Measurements from ENCODE around the gene DNAJC11. TPM values are rescaled to one million over a fixed set of nuclear protein-coding genes. Genes with fewer than 3 reads are reported as not detected.

The DNAJC11 gene
- total RNA-seq, 6 donors from 2014 or later = 35.9 to 44.0 (median 38.2) TPM

- 4 to 7% methylated on average over 3 to 22 of the region's 73 CpGs for WGBS, 2 donors
- no peaks in the 10 kb centered on the region for H3K27me3 ChIP-seq
- H3K27ac ChIP-seq = peak within 1 kb of the TSS; percentile 70 to 92 (median 76)
- no peaks in the 10 kb centered on the region for H3K9me3 ChIP-seq
- H3K4me1 ChIP-seq = peaks cover 14 to 31% (median 22%) of the 10 kb centered on the region in 4 donors
- peak within 1 kb of the TSS; percentile 68 to 94 (median 88) for H3K4me3 ChIP-seq
- H3K36me3 ChIP-seq = peaks cover 15 to 56% (median 39%) of the 10 kb centered on the region in 4 donors
- DNase-seq = peak; percentile 90 to 98
- TF ChIP-seq CTCF (IDR thresholded peaks at IDR 0.05) (no peak), POLR2AphosphoS5 (IDR thresholded peaks at IDR 0.05) (peak in 1 of 2 donors; percentile 31), EP300 (IDR thresholded peaks at IDR 0.05) (no peak), POLR2A (IDR thresholded peaks at IDR 0.05) (peak in 1 of 4 donors; percentile 66)
- ATAC-seq (ENCODE audit: low FRiP score in 2 of 2) = peak; percentile 92 to 97
Measured at GRCh38 chr1:6624710-6625583, 76.7 kb downstream of the DNAJC11 start, which contains the start of gene THAP3. Gene THAP3 (plus strand): TSS chr1:6624868. CDS start chr1:6625219, 351 bp downstream.

- DNase-seq (no peak), ATAC-seq (ENCODE audit: low FRiP score in 2 of 2) (no peak)
- no peaks in the 10 kb centered on the region for H3K9me3 ChIP-seq
- 85 to 86% methylated on average over 14 of the region's 14 CpGs for WGBS, 2 donors
- TF ChIP-seq CTCF (IDR thresholded peaks at IDR 0.05) (no peak), POLR2A (IDR thresholded peaks at IDR 0.05) (no peak), EP300 (IDR thresholded peaks at IDR 0.05) (no peak), POLR2AphosphoS5 (IDR thresholded peaks at IDR 0.05) (no peak)
- peaks cover 14 to 31% (median 22%) of the 10 kb centered on the region in 4 donors for H3K4me1 ChIP-seq
- no peak overlapping the region for H3K4me3 ChIP-seq
- no peak overlapping the region for H3K27ac ChIP-seq
- H3K27me3 ChIP-seq = no peaks in the 10 kb centered on the region
- peaks cover 10 to 51% (median 36%) of the 10 kb centered on the region in 4 donors for H3K36me3 ChIP-seq
Measured at GRCh38 chr1:6623269-6623965, 78.2 kb downstream of the DNAJC11 start.

GRCh38 chr1:6622396-6623152, 79.0 kb downstream of the DNAJC11 start:
- Histone ChIP-seq H3K9me3 (no peaks in the 10 kb centered on the region), H3K27me3 (no peaks in the 10 kb centered on the region), H3K4me1 (peaks cover 14 to 27% (median 22%) of the 10 kb centered on the region in 4 donors), H3K4me3 (no peak overlapping the region), H3K36me3 (peaks cover 10 to 47% (median 33%) of the 10 kb centered on the region in 4 donors), H3K27ac (no peak overlapping the region)
- TF ChIP-seq POLR2A (IDR thresholded peaks at IDR 0.05) (no peak), EP300 (IDR thresholded peaks at IDR 0.05) (no peak), POLR2AphosphoS5 (IDR thresholded peaks at IDR 0.05) (no peak), CTCF (IDR thresholded peaks at IDR 0.05) (no peak)
- DNase-seq (no peak), ATAC-seq (ENCODE audit: low FRiP score in 2 of 2) (no peak)
- 81 to 92% methylated on average over 10 of the region's 10 CpGs for WGBS, 2 donors

- peaks cover 8 to 19% (median 16%) of the 10 kb centered on the region in 4 donors for H3K4me1 ChIP-seq
- TF ChIP-seq EP300 (IDR thresholded peaks at IDR 0.05) = no peak
- TF ChIP-seq POLR2AphosphoS5 (IDR thresholded peaks at IDR 0.05) = no peak
- TF ChIP-seq CTCF (IDR thresholded peaks at IDR 0.05) = no peak
- no peak for TF ChIP-seq POLR2A (IDR thresholded peaks at IDR 0.05)
- H3K27me3 ChIP-seq = no peaks in the 10 kb centered on the region
- H3K4me3 ChIP-seq = no peak overlapping the region
- ATAC-seq (ENCODE audit: low FRiP score in 2 of 2) (no peak), DNase-seq (peak in 1 of 2 donors; percentile 72)
- no peaks in the 10 kb centered on the region for H3K9me3 ChIP-seq
- WGBS, 2 donors = 87 to 95% methylated on average over 36 to 41 of the region's 41 CpGs
- H3K27ac ChIP-seq = no peak overlapping the region
- H3K36me3 ChIP-seq = peaks cover 10 to 43% (median 34%) of the 10 kb centered on the region in 4 donors
Measured at GRCh38 chr1:6621429-6622391, 79.9 kb downstream of the DNAJC11 start.
